H1 (cell line): ENCODE measurements around the gene G3BP1. TPM values are rescaled to one million over a fixed set of nuclear protein-coding genes. Genes with fewer than 3 reads are reported as not detected.
A peak's percentile ranks its signal among the peaks of the same experiment; 100 is the strongest.

ENCODE experiments used
- CHD1 ChIP-seq: IDR thresholded peaks from 2 replicates; pipeline ENCODE4 v1.6.1; 2012; ENCODE audit warnings: low read depth, low read length, improper control_type of control experiment
- EGR1 ChIP-seq: IDR thresholded peaks from 2 replicates; pipeline ENCODE4 v1.6.1; 2011; ENCODE audit warnings: low read depth, low read length, borderline replicate concordance
- FOSL1 ChIP-seq: IDR thresholded peaks from 2 replicates; pipeline ENCODE4 v1.6.1; 2011; ENCODE audit warnings: mild to moderate bottlenecking, low read depth, low read length, moderate library complexity; ENCODE audit not compliant: insufficient read depth
- GTF2F1 ChIP-seq: IDR thresholded peaks from 2 replicates; pipeline ENCODE4 v1.6.1; 2012; ENCODE audit warnings: low read depth, low read length, improper control_type of control experiment, borderline replicate concordance
- JUN ChIP-seq: IDR thresholded peaks from 2 replicates; pipeline ENCODE4 v1.6.1; 2011; ENCODE audit warnings: low read depth, mild to moderate bottlenecking, improper control_type of control experiment, low read length
- KDM5A ChIP-seq: fragments of 200-600 bp; IDR thresholded peaks from 2 replicates; pipeline ENCODE4 v1.7.1; 2012; ENCODE audit warnings: mild to moderate bottlenecking, low read length, inconsistent platforms, mixed read lengths
- POLR2AphosphoS5 ChIP-seq: IDR thresholded peaks from 2 replicates; pipeline ENCODE4 v1.6.1; 2011; ENCODE audit warnings: low read depth, low read length
- RFX5 ChIP-seq: IDR thresholded peaks from 2 replicates; pipeline ENCODE4 v1.6.1; 2011; ENCODE audit warnings: low read depth, low read length, improper control_type of control experiment, borderline replicate concordance
- RNF2 ChIP-seq: fragments of 200-900, 300-1000 bp; sonication (generic); IDR thresholded peaks from 2 replicates; pipeline ENCODE4 v1.7.1; 2016; ENCODE audit warnings: borderline replicate concordance, low read depth, mild to moderate bottlenecking, antibody characterized with exemption, low read length; ENCODE audit not compliant: poor library complexity, severe bottlenecking; ENCODE audit errors: missing control alignments
- SIN3A ChIP-seq, 2 experiments: IDR thresholded peaks in 1 of 2; conservative IDR thresholded peaks in 1 of 2; 2 replicates each; pipeline ENCODE4 v1.6.1; 2011 to 2012; ENCODE audit warnings: low read length in 2 of 2, improper control_type of control experiment in 1 of 2, low read depth in 1 of 2, mild to moderate bottlenecking in 1 of 2
- SIX5 ChIP-seq: IDR thresholded peaks from 2 replicates; pipeline ENCODE4 v1.6.1; 2011; ENCODE audit warnings: mild to moderate bottlenecking, low read depth, low read length
- SUZ12 ChIP-seq: fragments of 200-600 bp; sonication (generic); IDR thresholded peaks from 2 replicates; pipeline ENCODE4 v1.6.1; 2012; ENCODE audit warnings: mild to moderate bottlenecking, inconsistent platforms, low read length, moderate library complexity, mixed read lengths
- YY1 ChIP-seq: IDR thresholded peaks from 2 replicates; pipeline ENCODE4 v1.6.1; 2011; ENCODE audit warnings: low read depth, mild to moderate bottlenecking, low read length
- ZNF274 ChIP-seq: IDR thresholded peaks from 2 replicates; pipeline ENCODE4 v1.7.0; 2012; ENCODE audit warnings: low read length, borderline replicate concordance; ENCODE audit errors: extremely low read depth
- polyA plus RNA-seq, 7 experiments: library from polyadenylated mRNA; depleted of rRNA in 3 of 7; stranded (reverse) in 5 of 7; unstranded in 2 of 7; fragments of >200 nt in 5 of 7; fragments of 200-250 nt in 2 of 7; gene quantifications; 1 replicate in 5 of 7; 2 replicates in 1 of 7; 4 replicates in 1 of 7; pipeline versions ENCODE4 v1.2.1 to v1.2.3, GENCODE V29; 2011 to 2013; ENCODE audit warnings: missing spikeins in 2 of 7, mixed read lengths in 2 of 7
- total RNA-seq: library from RNA; stranded (reverse); fragmentation: NEBNext Ultra II Directional; extraction: Animal tissue kit (Norgen Biotek cat#: 25700); gene quantifications from 2 replicates; pipeline ENCODE4 v1.2.1, GENCODE V29; 2021
- TF ChIP-seq, protein P1 (sequence below), 3 experiments: IDR thresholded peaks; 1 replicate in 2 of 3; 2 replicates in 1 of 3; pipeline versions ENCODE4 v1.5.1 to v1.6.1; 2011; ENCODE audit warnings: low read length in 3 of 3, mild to moderate bottlenecking in 3 of 3, inconsistent platforms in 2 of 3, low read depth in 1 of 3, moderate library complexity in 1 of 3; ENCODE audit not compliant: insufficient read depth in 1 of 3; ENCODE audit errors: control extremely low read depth in 1 of 3

G3BP1 gene
- total and polyA plus RNA-seq, 2 of the 8 experiments (the other 6 are each of a cell fraction or from before 2014, with no cell fraction given) = 71.2 to 516 TPM

- TF ChIP-seq SIN3A (conservative IDR thresholded peaks at IDR 0.05 in 1 of 2, IDR thresholded peaks at IDR 0.05 in 1 of 2; ENCODE audit: low read depth in 1 of 2, low read length in 2 of 2) (peak in 1 of 2 experiments; percentile 84; a peak in 2 of 4 replicates), SIX5 (no peak), RFX5 (peak; percentile 27; the same call in 1 of the 2 replicates), SUZ12 (no peak), JUN (no peak), FOSL1 (no peak), GTF2F1 (0 out of 2 replicates have a peak, but pooled peaks have one; percentile 20), KDM5A (no peak), YY1 (peak; percentile 63; the same call in 1 of the 2 replicates), EGR1 (no peak), CHD1 (no peak), RNF2 (no peak), ZNF274 (no peak), POLR2AphosphoS5 (peak; percentile 99)
- TF ChIP-seq, protein P1, sequence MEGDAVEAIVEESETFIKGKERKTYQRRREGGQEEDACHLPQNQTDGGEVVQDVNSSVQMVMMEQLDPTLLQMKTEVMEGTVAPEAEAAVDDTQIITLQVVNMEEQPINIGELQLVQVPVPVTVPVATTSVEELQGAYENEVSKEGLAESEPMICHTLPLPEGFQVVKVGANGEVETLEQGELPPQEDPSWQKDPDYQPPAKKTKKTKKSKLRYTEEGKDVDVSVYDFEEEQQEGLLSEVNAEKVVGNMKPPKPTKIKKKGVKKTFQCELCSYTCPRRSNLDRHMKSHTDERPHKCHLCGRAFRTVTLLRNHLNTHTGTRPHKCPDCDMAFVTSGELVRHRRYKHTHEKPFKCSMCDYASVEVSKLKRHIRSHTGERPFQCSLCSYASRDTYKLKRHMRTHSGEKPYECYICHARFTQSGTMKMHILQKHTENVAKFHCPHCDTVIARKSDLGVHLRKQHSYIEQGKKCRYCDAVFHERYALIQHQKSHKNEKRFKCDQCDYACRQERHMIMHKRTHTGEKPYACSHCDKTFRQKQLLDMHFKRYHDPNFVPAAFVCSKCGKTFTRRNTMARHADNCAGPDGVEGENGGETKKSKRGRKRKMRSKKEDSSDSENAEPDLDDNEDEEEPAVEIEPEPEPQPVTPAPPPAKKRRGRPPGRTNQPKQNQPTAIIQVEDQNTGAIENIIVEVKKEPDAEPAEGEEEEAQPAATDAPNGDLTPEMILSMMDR (IDR thresholded peaks at IDR 0.05; ENCODE audit: control extremely low read depth in 1 of 3, insufficient read depth in 1 of 3, low read depth in 1 of 3, low read length in 3 of 3) = peak; percentile 23 to 68 (median 27); a peak in 3 of 4 replicates
Observed at GRCh38 chr5:151771259-151772028, at the start of gene G3BP1 (continued).
